HG03060 (cell line): Measurements from ENCODE around the gene CFAP92.

Source experiments
- ATAC-seq: cut with Tn5 transposase; IDR thresholded peaks from one replicate; pipeline ENCODE4 v1.9.1; 2021; ENCODE audit warnings: low read depth, moderate number of reproducible peaks; ENCODE audit not compliant: unreplicated experiment

Gene CFAP92

DNA sequence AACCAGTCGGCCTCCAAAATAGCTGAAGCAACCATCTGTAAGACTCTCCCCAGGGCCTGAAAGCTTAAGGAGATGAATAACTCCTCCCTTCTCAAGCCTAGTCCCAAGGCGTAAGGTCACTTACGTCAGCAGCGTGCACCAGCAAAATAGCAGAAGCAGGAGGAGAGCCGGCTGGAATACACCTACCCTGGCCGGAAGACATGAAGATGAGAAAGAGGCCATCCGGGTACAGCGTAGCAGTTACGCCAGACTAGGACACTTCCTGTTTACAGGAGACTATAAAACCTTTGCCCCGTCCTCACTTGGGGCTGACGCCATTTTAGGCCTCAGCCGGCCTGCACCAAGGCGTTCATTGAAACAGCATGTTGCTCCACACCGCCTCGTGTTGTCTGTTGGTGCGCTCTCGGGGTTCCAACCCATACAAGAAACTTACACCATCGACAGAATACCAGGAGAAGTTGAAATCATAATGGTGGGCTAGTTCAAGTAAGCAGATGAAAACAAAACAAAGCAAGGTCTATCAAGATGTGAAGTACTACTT lies 2.5 kb downstream of the CFAP92 start:
- ATAC-seq: no peak

GRCh38 chr3:128988286-128988685 lies 5.6 kb downstream of the CFAP92 start:
- no peak for ATAC-seq

GRCh38 chr3:128987302-128988100 lies 6.4 kb downstream of the CFAP92 start:
- ATAC-seq: no peak

DNA sequence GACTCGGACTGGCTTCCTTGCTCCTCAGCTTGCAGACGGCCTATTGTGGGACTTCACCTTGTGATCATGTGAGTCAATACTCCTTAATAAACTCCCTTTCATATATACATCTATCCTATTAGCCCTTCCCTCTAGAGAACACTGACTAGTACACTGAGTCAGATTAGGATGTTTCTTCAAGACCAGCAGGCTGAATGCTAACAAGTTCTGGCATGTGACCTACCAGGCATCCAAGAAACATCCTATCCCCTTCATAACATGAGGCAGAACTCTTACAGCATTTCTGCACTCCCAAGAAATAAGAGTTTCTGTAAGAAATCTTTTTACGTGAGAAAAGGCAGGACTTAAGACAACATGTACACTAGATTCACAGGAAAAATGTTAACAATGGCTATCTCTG lies 9.3 kb downstream of the CFAP92 start:
- ATAC-seq: no peak

DNA sequence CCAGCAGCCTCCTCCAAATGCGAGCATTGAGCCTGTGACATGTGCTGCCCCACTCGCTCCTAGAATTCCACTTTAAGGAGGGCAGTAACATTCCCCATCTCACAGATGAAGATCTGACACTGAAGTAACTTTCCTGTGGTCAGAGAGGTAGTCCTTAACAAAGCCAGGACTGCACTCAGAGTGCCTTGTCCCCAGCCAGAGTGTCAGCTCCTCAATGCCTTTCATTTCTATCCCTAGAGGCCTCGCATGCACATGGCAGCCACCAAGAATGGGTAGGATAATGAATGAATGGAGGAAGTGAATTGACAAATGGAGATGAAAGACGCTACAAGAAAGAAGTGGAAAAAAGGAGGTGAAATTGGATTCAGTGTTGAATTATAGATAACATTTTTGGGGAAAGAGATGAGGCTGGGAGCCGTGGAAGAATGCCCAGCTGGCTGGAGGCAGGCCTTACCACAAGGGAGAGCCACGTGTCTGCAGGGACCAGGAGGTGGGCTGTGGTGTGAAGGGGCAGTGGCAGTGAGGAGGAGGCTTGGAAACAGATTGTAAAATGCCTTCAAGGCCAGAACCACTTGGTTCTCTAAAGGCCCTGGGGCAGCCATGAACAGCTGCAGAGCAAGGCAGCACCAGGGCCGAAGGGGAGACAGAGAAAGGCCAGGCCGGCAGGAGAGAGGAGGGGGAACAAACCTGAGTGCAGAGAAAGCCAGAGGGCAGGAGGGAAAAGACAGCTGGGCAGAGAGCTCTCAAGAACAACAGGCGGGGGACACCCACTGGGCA lies 10.4 kb downstream of the CFAP92 start:
- ATAC-seq: no peak

- no peak for ATAC-seq
Measured at GRCh38 chr3:128975276-128975675, 18.6 kb downstream of the CFAP92 start.

- no peak for ATAC-seq
Measured at GRCh38 chr3:128973988-128974564, 19.8 kb downstream of the CFAP92 start.

DNA sequence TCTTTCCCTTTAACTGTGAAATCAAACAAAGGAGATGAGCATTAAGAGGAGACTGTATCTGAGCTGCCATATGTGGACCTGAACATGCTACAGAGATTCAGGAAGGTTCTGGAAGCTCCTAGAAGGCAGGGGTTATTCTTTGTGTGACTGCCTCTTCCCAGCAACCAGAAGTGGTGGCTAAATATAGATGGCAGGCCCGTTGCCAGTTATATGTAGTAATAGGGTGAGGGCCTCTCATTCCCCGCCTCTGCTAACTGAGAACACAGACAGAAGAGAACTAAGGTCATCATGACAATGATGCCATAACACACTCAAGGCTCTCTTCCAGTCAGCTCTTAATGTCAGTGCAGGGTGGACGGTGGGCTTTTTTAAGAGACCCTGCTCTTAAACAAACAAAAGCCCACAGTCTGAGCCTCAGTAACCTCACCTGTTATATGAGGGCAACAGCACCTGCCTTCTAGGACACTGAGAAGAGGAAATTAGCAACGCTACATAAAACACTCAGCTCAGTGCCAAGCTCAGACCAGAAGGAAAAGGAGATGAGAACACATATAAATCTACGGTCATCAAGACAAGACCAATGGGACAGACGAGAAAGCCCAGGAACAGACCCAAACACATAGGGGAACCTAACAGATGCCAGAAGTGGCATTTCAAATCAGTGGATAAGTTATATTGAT lies 22.3 kb downstream of the CFAP92 start:
- ATAC-seq: no peak

- no peak for ATAC-seq
Measured at GRCh38 chr3:128970740-128971047, 23.2 kb downstream of the CFAP92 start.

DNA sequence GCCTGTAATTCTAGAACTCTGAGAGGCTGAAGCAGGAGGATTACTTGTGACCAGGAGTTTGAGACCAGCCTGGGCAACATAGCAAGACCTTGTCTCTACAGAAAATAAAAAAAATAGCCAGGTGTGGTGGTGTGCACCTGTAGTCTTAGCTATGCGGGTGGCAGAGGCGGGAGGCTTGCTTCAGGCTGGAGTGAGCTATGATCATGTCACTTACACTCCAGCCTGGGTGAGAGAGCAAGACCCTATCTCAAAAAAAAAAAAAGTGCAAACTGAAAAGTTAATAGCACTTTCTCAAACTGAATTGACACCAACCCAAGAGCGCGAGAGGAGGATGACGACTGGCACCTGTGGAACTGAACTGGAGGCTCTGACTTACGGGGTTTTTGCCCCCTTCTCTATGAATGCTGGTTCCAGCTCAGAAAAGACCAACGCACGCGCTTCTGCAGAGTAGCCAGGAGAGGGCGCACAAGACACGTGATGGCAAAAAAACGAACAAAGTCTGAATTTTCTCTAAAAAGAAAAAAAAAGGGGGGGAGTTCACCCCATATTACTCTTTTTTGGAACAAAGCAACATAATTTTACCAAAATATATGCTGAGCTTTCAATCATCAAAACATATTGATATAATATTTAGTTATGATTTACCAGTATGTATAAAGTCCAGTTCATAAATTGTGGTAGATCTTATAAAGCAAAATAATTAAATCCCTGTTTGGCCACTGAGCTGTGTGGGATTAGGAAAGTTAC lies 23.7 kb downstream of the CFAP92 start:
- ATAC-seq: no peak

- no peak for ATAC-seq
Measured at GRCh38 chr3:128967748-128968355, 26.0 kb downstream of the CFAP92 start.

GRCh38 chr3:128965818-128966217 lies 28.1 kb downstream of the CFAP92 start:
- ATAC-seq: no peak

DNA sequence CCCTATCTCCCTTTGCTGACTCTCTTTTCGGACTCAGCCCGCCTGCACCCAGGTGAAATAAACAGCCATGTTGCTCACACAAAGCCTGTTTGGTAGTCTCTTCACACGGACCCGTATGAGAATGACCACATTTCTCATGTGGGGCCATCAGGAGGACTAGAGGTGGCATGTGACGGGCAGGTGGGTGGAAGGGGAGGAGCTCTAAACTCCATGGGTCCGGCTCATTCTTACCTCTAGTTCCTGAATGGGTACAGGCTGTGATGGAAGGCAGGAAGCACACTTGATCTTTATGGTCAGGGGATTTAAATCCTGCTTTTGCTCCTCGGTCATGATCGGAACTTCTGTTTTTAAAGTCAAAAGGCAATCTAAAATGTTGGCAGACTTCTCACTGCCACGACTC lies 28.6 kb downstream of the CFAP92 start:
- ATAC-seq: no peak

- no peak for ATAC-seq
Measured at GRCh38 chr3:128956440-128956839, 37.4 kb downstream of the CFAP92 start.

DNA sequence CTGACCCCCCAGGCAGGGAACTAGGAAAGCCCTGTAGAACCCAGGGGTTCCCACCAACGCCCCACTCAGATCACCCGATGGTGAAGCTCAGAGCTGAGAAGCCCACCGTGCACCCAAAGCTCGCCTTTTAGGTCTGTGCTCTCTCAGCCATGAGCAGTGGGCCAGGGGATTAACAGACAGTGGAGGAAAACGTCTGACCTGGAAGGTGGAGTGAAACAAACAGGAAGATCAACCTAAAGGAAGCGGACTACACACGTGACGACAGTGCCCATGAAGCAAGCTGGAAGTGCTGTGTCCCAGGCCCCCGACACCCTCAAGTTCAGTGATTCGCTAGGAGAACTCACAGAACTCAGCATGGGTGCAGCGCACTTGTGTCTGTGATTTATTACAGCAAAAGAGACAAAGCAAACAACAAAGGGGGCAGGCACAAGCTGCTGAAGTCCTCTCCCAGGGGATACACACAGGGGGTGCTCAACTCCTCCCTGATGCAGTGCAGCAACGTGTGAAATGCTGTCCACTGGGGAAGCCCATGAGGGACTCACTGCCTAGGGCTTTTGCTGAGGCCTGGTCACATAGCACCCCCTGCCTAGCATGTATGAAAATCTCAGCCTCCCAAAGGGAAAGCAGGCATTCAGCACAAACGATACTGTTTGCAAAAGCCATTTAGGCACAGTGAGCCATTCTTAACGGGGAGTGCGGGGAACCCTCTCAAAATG lies 43.5 kb downstream of the CFAP92 start:
- no peak for ATAC-seq

DNA sequence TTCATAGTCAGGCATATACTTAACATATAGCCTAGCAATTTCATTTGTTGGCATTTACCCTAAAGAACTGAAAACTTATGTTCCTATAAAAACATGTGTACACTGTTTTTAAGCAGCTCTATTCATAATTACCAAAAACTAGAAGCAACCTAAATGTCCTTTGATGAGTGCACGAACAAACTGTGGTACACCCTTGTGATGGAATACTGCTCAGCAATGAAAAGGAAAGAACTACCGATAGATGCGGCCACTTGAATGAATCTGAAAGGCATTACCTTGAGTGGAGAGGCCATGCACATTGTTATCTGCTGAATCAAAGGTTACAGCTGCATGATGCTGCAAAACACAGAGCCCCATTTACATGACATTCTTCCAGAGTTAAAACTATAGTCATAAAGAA lies 44.7 kb downstream of the CFAP92 start:
- ATAC-seq: no peak

- ATAC-seq: no peak
Measured at GRCh38 chr3:128946411-128946810, 47.5 kb downstream of the CFAP92 start.

GRCh38 chr3:128945878-128946175 lies 48.0 kb downstream of the CFAP92 start:
- ATAC-seq: no peak
